Skeletal muscle tissue (tissue), 4 donors: ENCODE measurements around the gene KRTAP5-3. TPM values are rescaled to one million over a fixed set of nuclear protein-coding genes. Genes with fewer than 3 reads are reported as not detected.
"Not testable (repeated sequence)": the region's sequence is repeated elsewhere in the genome, so short reads cannot be mapped to it uniquely, and the experiment has no call there.

ENCODE experiments used
- H3K27ac ChIP-seq: one replicate; pipeline ENCODE4 v1.7.0; 2013; ENCODE audit warnings: mild to moderate bottlenecking, low read depth, low read length, inconsistent platforms
- H3K27me3 ChIP-seq, 3 donors: one replicate each; pipeline ENCODE4 v1.7.0; 2013; ENCODE audit warnings: low read length in 3 of 3; ENCODE audit not compliant: control insufficient read depth in 3 of 3, insufficient read depth in 3 of 3
- H3K36me3 ChIP-seq, 3 donors: one replicate each; pipeline ENCODE4 v1.7.0; 2013; ENCODE audit warnings: low read length in 3 of 3; ENCODE audit not compliant: control insufficient read depth in 3 of 3, insufficient read depth in 3 of 3
- H3K4me1 ChIP-seq, 3 donors: one replicate each; pipeline ENCODE4 v1.7.0; 2013; ENCODE audit warnings: low read length in 3 of 3, mild to moderate bottlenecking in 3 of 3; ENCODE audit not compliant: control insufficient read depth in 3 of 3, insufficient read depth in 3 of 3
- H3K4me3 ChIP-seq, 3 donors: one replicate each; pipeline ENCODE4 v1.7.0; 2013; ENCODE audit warnings: low read length in 3 of 3
- H3K9ac ChIP-seq, 3 donors: one replicate each; pipeline ENCODE4 v1.7.0; 2013; ENCODE audit warnings: low read length in 3 of 3, mild to moderate bottlenecking in 3 of 3, moderate library complexity in 2 of 3, low read depth in 1 of 3
- H3K9me3 ChIP-seq, 3 donors: one replicate each; pipeline ENCODE4 v1.7.0; 2013; ENCODE audit warnings: low read length in 3 of 3; ENCODE audit not compliant: control insufficient read depth in 3 of 3
- total RNA-seq: library from RNA; depleted of rRNA; stranded (reverse); fragments of >200 nt; gene quantifications from one replicate; pipeline ENCODE4 v1.2.3, GENCODE V29; 2014
- donor health status: Osteomylitis.

KRTAP5-3 gene
- total RNA-seq, 1 donor from 2014 or later, result not detected

- no peaks in the 10 kb centered on the region for H3K27me3 ChIP-seq
- H3K9ac ChIP-seq, result no peak overlapping the region
- H3K4me3 ChIP-seq, result no peak overlapping the region
- no peaks in the 10 kb centered on the region for H3K36me3 ChIP-seq
- H3K4me1 ChIP-seq, result peaks cover 0 to 22% (median 21%) of the 10 kb centered on the region in 3 donors
- no peaks in the 10 kb centered on the region for H3K9me3 ChIP-seq
- no peak overlapping the region for H3K27ac ChIP-seq
These were observed 21.6 kb downstream of the KRTAP5-3 start for GRCh38 chr11:1586699-1587098.

GRCh38 chr11:1584661-1585370 is 23.4 kb downstream of the KRTAP5-3 start, which contains the start of gene KRTAP5-1:
KRTAP5-1 (minus strand) TSS chr11:1585283; CDS start chr11:1585249, 34 bp downstream.
- H3K9ac ChIP-seq, H3K9me3 ChIP-seq, H3K36me3 ChIP-seq, H3K27me3 ChIP-seq, H3K27ac ChIP-seq, H3K4me3 ChIP-seq: not testable (repeated sequence)
- peaks cover 0 to 18% (median 17%) of the 10 kb centered on the region in 3 donors for H3K4me1 ChIP-seq

DNA sequence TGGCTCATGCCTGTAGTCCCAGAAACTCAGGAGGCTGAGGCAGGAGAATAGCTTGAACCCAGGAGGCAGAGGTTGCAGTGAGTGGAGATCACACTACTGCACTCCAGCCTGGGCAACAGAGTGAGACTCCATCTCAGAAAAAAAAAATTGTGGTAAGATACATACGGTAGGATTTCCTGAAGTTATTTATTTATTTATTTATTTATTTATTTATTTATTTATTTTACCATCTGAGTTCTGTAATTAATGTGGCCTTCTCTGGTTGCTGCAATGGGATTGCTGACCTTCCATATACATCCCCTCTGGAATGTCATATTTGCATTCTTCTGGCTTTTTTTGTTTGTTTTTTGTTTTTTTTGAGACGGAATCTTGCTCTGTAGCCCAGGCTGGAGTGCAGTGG is 25.4 kb downstream of the KRTAP5-3 start:
- H3K36me3 ChIP-seq, H3K4me1 ChIP-seq, H3K27ac ChIP-seq, H3K4me3 ChIP-seq, H3K27me3 ChIP-seq, H3K9me3 ChIP-seq, H3K9ac ChIP-seq: not testable (repeated sequence)

- H3K4me3 ChIP-seq, result no peak overlapping the region
- H3K27ac ChIP-seq, result no peak overlapping the region
- peaks cover 0 to 4% (median 4%) of the 10 kb centered on the region in 3 donors for H3K9me3 ChIP-seq
- no peak overlapping the region for H3K9ac ChIP-seq
- peaks cover 0 to 5% (median 5%) of the 10 kb centered on the region in 3 donors for H3K4me1 ChIP-seq
- no peaks in the 10 kb centered on the region for H3K27me3 ChIP-seq
- H3K36me3 ChIP-seq, result no peaks in the 10 kb centered on the region
These were observed 26.3 kb downstream of the KRTAP5-3 start for GRCh38 chr11:1581976-1582375.

DNA sequence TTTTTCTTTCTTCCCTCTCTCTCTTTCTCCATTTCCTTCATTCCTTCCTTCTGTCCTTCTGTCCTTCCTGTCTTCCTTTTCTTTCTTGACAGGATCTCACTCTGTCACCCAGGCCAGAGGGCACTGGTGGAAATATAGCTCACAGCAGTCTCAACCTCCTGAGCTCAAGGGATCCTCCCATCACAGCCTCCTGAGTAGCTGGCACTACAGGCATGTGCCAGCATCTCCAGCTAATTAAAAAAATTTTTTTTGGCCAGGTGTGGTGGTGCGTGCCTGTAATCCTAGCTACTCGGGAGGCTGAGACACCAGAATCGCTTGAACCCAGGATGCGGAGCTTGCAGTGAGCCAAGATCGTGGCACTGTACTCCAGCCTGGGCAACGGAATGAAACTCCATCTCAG is 31.4 kb downstream of the KRTAP5-3 start:
- H3K36me3 ChIP-seq, result no peaks in the 10 kb centered on the region
- peaks cover 6 to 15% (median 12%) of the 10 kb centered on the region in 3 donors for H3K4me1 ChIP-seq
- H3K9ac ChIP-seq, result no peak overlapping the region
- H3K27me3 ChIP-seq, result peaks cover 0 to 4% (median 0%) of the 10 kb centered on the region in 3 donors
- peaks cover 0 to 4% (median 4%) of the 10 kb centered on the region in 3 donors for H3K9me3 ChIP-seq
- H3K27ac ChIP-seq, result no peak overlapping the region
- H3K4me3 ChIP-seq, result no peak overlapping the region

DNA sequence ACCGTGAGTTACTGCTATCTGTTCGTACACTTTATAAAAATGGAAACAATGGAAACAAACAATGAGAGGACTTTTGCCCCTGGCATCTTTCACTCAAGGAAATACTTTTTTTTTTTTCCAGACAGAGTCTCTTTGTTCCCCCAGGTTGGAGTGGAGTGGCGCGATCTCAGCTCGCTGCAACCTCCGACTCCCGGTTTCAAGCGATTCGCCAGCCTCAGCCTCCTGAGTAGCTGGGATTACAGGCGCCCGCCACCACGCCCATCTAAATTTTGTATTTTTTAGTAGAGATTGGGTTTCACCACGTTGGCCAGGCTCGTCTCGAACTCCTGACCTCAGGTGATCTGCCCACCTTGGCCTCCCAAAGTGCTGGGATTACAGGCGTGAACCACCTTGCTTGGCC is 32.5 kb downstream of the KRTAP5-3 start:
- H3K9ac ChIP-seq, H3K27ac ChIP-seq, H3K27me3 ChIP-seq, H3K36me3 ChIP-seq, H3K9me3 ChIP-seq, H3K4me3 ChIP-seq: not testable (repeated sequence)
- peaks cover 9 to 20% (median 18%) of the 10 kb centered on the region in 3 donors for H3K4me1 ChIP-seq

GRCh38 chr11:1574933-1575242 is 33.4 kb downstream of the KRTAP5-3 start:
- H3K36me3 ChIP-seq, result no peaks in the 10 kb centered on the region
- no peak overlapping the region for H3K4me3 ChIP-seq
- no peak overlapping the region for H3K9ac ChIP-seq
- H3K27ac ChIP-seq, result no peak overlapping the region
- H3K9me3 ChIP-seq, result peaks cover 0 to 4% (median 4%) of the 10 kb centered on the region in 3 donors
- H3K4me1 ChIP-seq, result peaks cover 9 to 27% (median 26%) of the 10 kb centered on the region in 3 donors
- peaks cover 0 to 4% (median 0%) of the 10 kb centered on the region in 3 donors for H3K27me3 ChIP-seq

DNA sequence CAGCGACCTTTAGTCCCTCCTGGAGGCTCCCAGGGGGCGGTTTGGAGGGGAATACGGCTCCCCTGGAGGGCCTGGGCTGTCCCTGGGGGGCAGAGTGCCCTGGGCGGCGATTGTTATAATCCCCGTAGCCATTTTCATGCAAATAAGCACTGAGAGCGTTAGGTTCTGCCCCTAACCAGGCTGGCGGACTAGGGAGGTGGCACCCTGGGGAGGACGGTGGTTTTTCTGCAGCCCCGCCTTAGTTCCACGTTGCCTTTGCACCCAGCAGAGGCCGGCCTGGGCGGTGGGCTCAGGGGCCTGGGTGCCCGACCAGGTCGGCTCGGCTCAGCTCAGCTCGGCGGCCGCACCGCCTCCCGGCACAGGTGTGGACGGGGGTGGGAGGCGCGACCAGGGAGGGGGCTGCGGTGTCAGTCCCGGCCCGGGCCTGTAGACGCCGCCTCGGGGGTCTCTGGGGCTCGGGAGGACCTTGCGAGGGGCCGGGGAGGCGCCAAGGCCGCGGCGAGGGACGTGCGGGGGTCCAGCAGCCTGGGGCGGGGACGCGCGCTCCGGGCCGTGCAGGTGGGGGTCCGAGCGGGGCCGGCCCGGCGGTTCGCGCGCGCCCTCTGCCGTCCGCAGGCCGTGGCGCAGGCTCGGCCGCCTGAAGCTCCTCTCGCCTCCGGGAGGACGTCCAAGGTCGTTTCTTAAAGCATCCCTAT is 33.9 kb downstream of the KRTAP5-3 start:
- Histone ChIP-seq H3K27ac (peak overlapping the region; percentile 81), H3K4me3 (peak overlapping the region in 2 of 3 donors; percentile 52 to 67), H3K9ac (peak overlapping the region; percentile 51 to 81 (median 65)), H3K9me3 (peaks cover 0 to 4% (median 4%) of the 10 kb centered on the region in 3 donors), H3K27me3 (peaks cover 0 to 4% (median 0%) of the 10 kb centered on the region in 3 donors), H3K36me3 (no peaks in the 10 kb centered on the region), H3K4me1 (peaks cover 11 to 32% (median 31%) of the 10 kb centered on the region in 3 donors)

- H3K9me3 ChIP-seq, result peaks cover 0 to 4% (median 4%) of the 10 kb centered on the region in 3 donors
- no peaks in the 10 kb centered on the region for H3K36me3 ChIP-seq
- H3K27ac ChIP-seq, result peak overlapping the region; percentile 81
- H3K4me3 ChIP-seq, result peak overlapping the region in 2 of 3 donors; percentile 52 to 67
- H3K9ac ChIP-seq, result peak overlapping the region in 2 of 3 donors; percentile 65 to 81
- peaks cover 12 to 36% (median 36%) of the 10 kb centered on the region in 3 donors for H3K4me1 ChIP-seq
- peaks cover 0 to 4% (median 0%) of the 10 kb centered on the region in 3 donors for H3K27me3 ChIP-seq
These were observed 34.4 kb downstream of the KRTAP5-3 start for GRCh38 chr11:1573903-1574237.
